ENCODE data around the gene MGMT.
A peak's percentile ranks its signal among the peaks of the same experiment; 100 is the strongest.

MGMT gene

GRCh38 chr10:129497013-129497412 is 30.0 kb downstream of the MGMT start:
- DNase-seq = no peak

- peak; percentile 8 for DNase-seq
Measured at GRCh38 chr10:129498680-129499079, 31.6 kb downstream of the MGMT start.

GRCh38 chr10:129500617-129501339 is 33.7 kb downstream of the MGMT start:
- no peak for DNase-seq

GRCh38 chr10:129501652-129502436 is 34.8 kb downstream of the MGMT start:
- no peak for DNase-seq

GRCh38 chr10:129502448-129502847 is 35.4 kb downstream of the MGMT start:
- no peak for DNase-seq

- no peak for DNase-seq
Measured at GRCh38 chr10:129505500-129506075, 38.5 kb downstream of the MGMT start.

GRCh38 chr10:129506101-129506797 is 39.2 kb downstream of the MGMT start:
- no peak for DNase-seq

GRCh38 chr10:129507216-129507889 is 40.3 kb downstream of the MGMT start:
- DNase-seq = no peak

- no peak for DNase-seq
Measured at GRCh38 chr10:129509155-129509554, 42.1 kb downstream of the MGMT start.

- DNase-seq = no peak
Measured at GRCh38 chr10:129509835-129510234, 42.8 kb downstream of the MGMT start.

- no peak for DNase-seq
Measured at GRCh38 chr10:129511086-129511485, 44.0 kb downstream of the MGMT start.

- DNase-seq = no peak
Measured at GRCh38 chr10:129511758-129512157, 44.7 kb downstream of the MGMT start.

GRCh38 chr10:129513312-129513711 is 46.3 kb downstream of the MGMT start:
- no peak for DNase-seq

GRCh38 chr10:129514568-129515451 is 47.8 kb downstream of the MGMT start:
- DNase-seq = no peak

GRCh38 chr10:129516846-129517679 is 50.0 kb downstream of the MGMT start:
- no peak for DNase-seq

GRCh38 chr10:129517680-129518057 is 50.6 kb downstream of the MGMT start:
- no peak for DNase-seq

- DNase-seq = no peak
Measured at GRCh38 chr10:129518793-129519192, 51.8 kb downstream of the MGMT start.

GRCh38 chr10:129520440-129521080 is 53.5 kb downstream of the MGMT start:
- DNase-seq = no peak

- DNase-seq = no peak
Measured at GRCh38 chr10:129521161-129522025, 54.4 kb downstream of the MGMT start.
